NT2/D1 (cell line): ENCODE results near the gene AOPEP.

ENCODE experiments used
- DNase-seq: peaks from one replicate; pipeline ENCODE4 v3.0.0-alpha.2; 2011; ENCODE audit warnings: low read depth, low spot score
- H3K27me3 ChIP-seq: 2 replicates; pipeline ENCODE4 v1.6.0; 2011; ENCODE audit warnings: mild to moderate bottlenecking; ENCODE audit not compliant: insufficient read length, insufficient read depth
- H3K36me3 ChIP-seq: 2 replicates; pipeline ENCODE4 v1.6.1; 2011; ENCODE audit warnings: mild to moderate bottlenecking, low read length, mixed read lengths; ENCODE audit not compliant: insufficient read depth, insufficient read length
- H3K4me1 ChIP-seq: 2 replicates; pipeline ENCODE4 v1.5.1; 2011; ENCODE audit not compliant: insufficient read depth, insufficient read length
- H3K4me3 ChIP-seq: 2 replicates; pipeline ENCODE4 v1.5.1; 2011; ENCODE audit warnings: low read depth; ENCODE audit not compliant: insufficient read length
- H3K9ac ChIP-seq: 2 replicates; pipeline ENCODE4 v1.6.0; 2011; ENCODE audit warnings: low read depth; ENCODE audit not compliant: insufficient read length
- H3K9me3 ChIP-seq: 2 replicates; pipeline ENCODE4 v1.5.1; 2011; ENCODE audit warnings: mild to moderate bottlenecking, low read length; ENCODE audit not compliant: insufficient read depth
- SUZ12 ChIP-seq: IDR thresholded peaks from 2 replicates; pipeline ENCODE4 v1.6.1; 2011; ENCODE audit not compliant: insufficient read length, insufficient read depth; ENCODE audit errors: extremely low read depth
- YY1 ChIP-seq: IDR thresholded peaks from 2 replicates; pipeline ENCODE4 v1.6.1; 2011; ENCODE audit not compliant: insufficient read length, insufficient read depth
- ZNF274 ChIP-seq: IDR thresholded peaks from 2 replicates; pipeline ENCODE4 v1.6.1; 2011; ENCODE audit warnings: mild to moderate bottlenecking, low read depth, low read length

Gene AOPEP

DNA sequence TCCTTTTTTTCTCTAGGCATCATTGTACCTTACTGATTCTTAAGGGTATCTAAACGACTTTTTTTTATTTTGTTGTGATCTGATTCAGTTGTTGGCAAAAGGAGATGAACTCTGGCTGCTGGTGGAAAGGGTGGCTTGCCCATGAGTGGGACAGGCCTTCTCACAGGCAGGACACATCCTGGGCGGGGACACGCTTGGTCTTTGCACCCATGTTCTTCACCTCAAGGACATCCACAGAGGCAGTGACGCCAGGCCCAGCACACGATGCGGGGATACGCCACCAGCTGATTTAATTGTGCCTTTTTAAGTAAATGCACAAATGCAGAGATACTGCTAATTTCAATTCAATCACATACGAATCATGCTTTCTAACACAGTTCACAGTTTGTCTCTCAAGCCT is 383.0 kb downstream of the AOPEP start:
- no peak overlapping the region for H3K9ac ChIP-seq
- no peaks in the 10 kb centered on the region; the same call in 1 of the 2 replicates for H3K9me3 ChIP-seq
- H3K4me3 ChIP-seq: no peak overlapping the region
- H3K27me3 ChIP-seq: no peaks in the 10 kb centered on the region
- no peak for TF ChIP-seq SUZ12
- no peak for TF ChIP-seq ZNF274
- no peak for TF ChIP-seq YY1
- no peaks in the 10 kb centered on the region for H3K4me1 ChIP-seq
- DNase-seq: no peak
- peaks cover 70% of the 10 kb centered on the region for H3K36me3 ChIP-seq

GRCh38 chr9:95110921-95111525 is 384.5 kb downstream of the AOPEP start:
- Histone ChIP-seq H3K4me3 (no peak overlapping the region), H3K4me1 (no peaks in the 10 kb centered on the region), H3K36me3 (peaks cover 60% of the 10 kb centered on the region), H3K9me3 (no peaks in the 10 kb centered on the region; the same call in 1 of the 2 replicates), H3K27me3 (no peaks in the 10 kb centered on the region), H3K9ac (no peak overlapping the region)
- TF ChIP-seq SUZ12 (no peak), ZNF274 (no peak), YY1 (no peak)
- no peak for DNase-seq

DNA sequence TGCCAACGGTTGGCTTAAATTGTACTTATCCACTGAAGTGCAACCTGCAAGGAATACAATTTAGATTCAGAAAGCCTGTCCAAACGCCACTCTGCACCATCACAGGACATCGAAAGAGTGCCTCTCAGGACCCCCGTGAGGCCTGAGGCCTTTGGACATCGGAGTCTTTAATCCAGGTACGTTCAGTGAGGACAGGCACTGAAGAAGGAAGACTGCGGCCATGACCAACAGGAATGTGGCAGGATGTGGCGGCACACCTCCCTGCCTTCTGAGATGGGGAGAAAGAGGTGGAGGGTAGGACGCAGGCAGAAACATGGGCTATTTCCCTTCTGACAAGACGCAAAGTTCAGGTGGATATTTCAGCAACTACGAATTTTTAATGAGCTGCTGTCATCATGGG is 385.2 kb downstream of the AOPEP start:
- TF ChIP-seq ZNF274 (no peak), SUZ12 (no peak), YY1 (no peak)
- no peaks in the 10 kb centered on the region for H3K9me3 ChIP-seq
- no peaks in the 10 kb centered on the region for H3K27me3 ChIP-seq
- peaks cover 56% of the 10 kb centered on the region for H3K36me3 ChIP-seq
- H3K4me1 ChIP-seq: no peaks in the 10 kb centered on the region
- DNase-seq: no peak
- no peak overlapping the region for H3K4me3 ChIP-seq
- no peak overlapping the region for H3K9ac ChIP-seq

- no peak for DNase-seq
- TF ChIP-seq YY1 (no peak), ZNF274 (no peak), SUZ12 (no peak)
- Histone ChIP-seq H3K9ac (no peak overlapping the region), H3K27me3 (no peaks in the 10 kb centered on the region), H3K4me3 (no peak overlapping the region), H3K9me3 (no peaks in the 10 kb centered on the region), H3K4me1 (no peaks in the 10 kb centered on the region), H3K36me3 (peaks cover 50% of the 10 kb centered on the region)
These were observed 386.2 kb downstream of the AOPEP start for GRCh38 chr9:95112436-95113280.

DNA sequence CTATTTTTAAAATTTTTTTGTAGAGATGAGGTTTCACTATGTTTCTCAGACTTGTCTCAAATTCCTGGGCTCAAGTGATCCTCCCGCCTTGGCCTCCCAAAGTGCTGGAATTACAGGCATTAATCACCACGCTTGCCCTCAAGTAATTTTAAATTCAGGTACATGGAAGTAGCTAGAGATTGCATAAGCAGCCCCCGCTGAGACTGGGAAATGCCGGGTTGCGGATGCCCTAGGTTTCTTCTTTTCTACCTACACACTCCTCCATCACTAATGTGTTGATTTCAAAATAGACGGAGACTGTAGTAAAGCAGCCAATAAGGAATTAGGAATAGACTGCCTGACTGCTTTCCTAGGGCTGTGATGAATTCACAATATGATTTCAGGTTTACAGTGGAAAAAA is 388.6 kb downstream of the AOPEP start:
- DNase-seq: no peak
- H3K27me3 ChIP-seq: no peaks in the 10 kb centered on the region
- peaks cover 37% of the 10 kb centered on the region for H3K36me3 ChIP-seq
- no peaks in the 10 kb centered on the region for H3K9me3 ChIP-seq
- no peak overlapping the region for H3K9ac ChIP-seq
- TF ChIP-seq SUZ12: no peak
- H3K4me1 ChIP-seq: no peaks in the 10 kb centered on the region
- no peak overlapping the region for H3K4me3 ChIP-seq

DNA sequence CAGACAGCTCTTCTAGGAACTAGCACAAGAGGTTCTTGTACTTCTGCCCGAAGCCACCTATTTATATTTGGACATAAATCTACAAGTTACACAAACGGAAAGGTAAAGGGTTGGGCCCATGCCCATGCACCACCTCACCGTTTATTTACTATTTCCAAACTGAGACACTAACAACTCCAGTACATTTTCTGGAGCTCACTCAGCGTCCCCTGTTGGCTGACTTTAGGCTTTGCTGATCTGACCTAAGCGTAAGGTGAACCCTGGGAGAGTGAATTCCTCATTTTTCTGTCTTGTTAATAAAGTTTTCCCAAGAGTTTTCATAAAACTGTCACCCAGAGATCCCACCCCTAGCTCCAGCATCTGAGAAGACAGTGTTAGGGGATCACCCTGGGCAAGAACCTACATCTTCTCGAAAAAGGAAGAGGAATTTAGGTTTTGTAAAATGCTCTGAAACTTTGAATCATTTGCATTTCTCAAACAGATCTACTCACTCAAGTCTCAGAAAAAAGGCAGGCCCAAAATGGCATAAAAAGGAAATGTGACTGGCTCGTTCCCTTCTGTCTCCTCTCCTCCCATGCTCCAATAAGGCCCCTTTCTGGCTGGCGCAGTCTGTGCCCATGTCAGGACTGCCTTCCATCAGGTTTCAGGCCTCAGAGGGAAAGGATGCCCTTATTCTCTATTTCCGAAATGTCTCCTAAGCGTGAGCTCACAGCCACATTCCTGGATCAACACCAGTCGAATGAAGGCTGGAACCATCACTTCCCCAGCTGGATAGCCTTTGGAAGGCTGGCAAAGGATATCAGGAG is 389.7 kb downstream of the AOPEP start:
- no peaks in the 10 kb centered on the region for H3K4me1 ChIP-seq
- peaks cover 28% of the 10 kb centered on the region for H3K36me3 ChIP-seq
- H3K9ac ChIP-seq: no peak overlapping the region
- no peak for TF ChIP-seq SUZ12
- no peak for TF ChIP-seq YY1
- TF ChIP-seq ZNF274: no peak
- DNase-seq: no peak
- H3K9me3 ChIP-seq: no peaks in the 10 kb centered on the region
- no peak overlapping the region for H3K4me3 ChIP-seq
- no peaks in the 10 kb centered on the region for H3K27me3 ChIP-seq

DNA sequence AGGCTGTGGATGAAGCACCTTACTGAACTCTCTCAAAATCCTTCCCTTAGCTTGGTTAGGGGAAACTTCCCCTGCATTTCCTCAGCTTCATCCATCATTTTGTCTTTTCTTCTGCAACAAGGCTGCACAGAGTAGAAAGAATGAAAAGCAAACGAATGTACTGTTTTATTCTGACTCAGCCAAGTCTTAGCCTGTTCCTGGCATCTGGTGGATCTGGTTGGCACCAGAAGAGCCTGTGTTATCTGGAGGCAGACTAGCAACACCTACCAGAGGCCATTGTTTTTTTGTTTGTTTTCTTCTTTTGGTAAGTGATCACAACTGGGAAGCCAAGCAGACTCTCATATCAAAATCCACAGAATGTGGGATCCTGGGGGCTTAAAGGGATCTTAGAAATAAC is 390.3 kb downstream of the AOPEP start:
- H3K9me3 ChIP-seq: no peaks in the 10 kb centered on the region
- peaks cover 22% of the 10 kb centered on the region for H3K36me3 ChIP-seq
- DNase-seq: no peak
- no peak overlapping the region for H3K4me3 ChIP-seq
- H3K27me3 ChIP-seq: no peaks in the 10 kb centered on the region
- no peaks in the 10 kb centered on the region for H3K4me1 ChIP-seq
- TF ChIP-seq ZNF274 (no peak), SUZ12 (no peak), YY1 (no peak)
- H3K9ac ChIP-seq: no peak overlapping the region
